A673 (cell line): ENCODE data around the gene ASTL. TPM values are rescaled to one million over a fixed set of nuclear protein-coding genes. Genes with fewer than 3 reads are reported as not detected.
A peak's percentile ranks its signal among the peaks of the same experiment; 100 is the strongest.
"Not testable (repeated sequence)": the region's sequence is repeated elsewhere in the genome, so short reads cannot be mapped to it uniquely, and the experiment has no call there.

Experiments
- BruUV-seq: library from RNA; stranded (reverse); fragments of 400-500 nt; replicated peaks from 2 replicates; lab custom pipeline; 2021; lab: Mats Ljungman, UMichigan
- CTCF ChIA-PET: fragments of 300-600 bp; sonication (Branson Sonifier 250); formaldehyde crosslinking; loops from one replicate; lab custom pipeline; 2022; ENCODE audit warnings: antibody characterized with exemption; lab: Charles Lee
- POLR2A ChIA-PET: fragments of 300-600 bp; sonication (Branson Sonifier 250); formaldehyde crosslinking; loops from one replicate; lab custom pipeline; 2022; ENCODE audit warnings: antibody characterized with exemption; ENCODE audit not compliant: low non-redundant PET; lab: Charles Lee
- DNase-seq: peaks from one replicate; pipeline ENCODE4 v3.0.0-alpha.2; 2015; ENCODE audit warnings: low spot score
- H3K27ac ChIP-seq: fragments of 200-600 bp; sonication (generic); 2 replicates; pipeline ENCODE4 v1.5.1; 2016; ENCODE audit warnings: mixed run types, low read depth, mild to moderate bottlenecking, mixed read lengths, antibody characterized with exemption, low read length; ENCODE audit not compliant: poor library complexity, severe bottlenecking
- H3K27me3 ChIP-seq: fragments of 200-600 bp; sonication (generic); replicated peaks from 2 replicates; pipeline ENCODE4 v1.6.1; 2017; ENCODE audit warnings: mixed run types, low read depth, mild to moderate bottlenecking, mixed read lengths, antibody characterized with exemption, low read length; ENCODE audit not compliant: insufficient read depth, poor library complexity
- H3K36me3 ChIP-seq: fragments of 200-600 bp; sonication (generic); 2 replicates; pipeline ENCODE4 v1.6.1; 2016; ENCODE audit warnings: mixed run types, mild to moderate bottlenecking, mixed read lengths, antibody characterized with exemption, low read length; ENCODE audit not compliant: insufficient read depth, poor library complexity, severe bottlenecking
- H3K4me1 ChIP-seq: fragments of 200-600 bp; sonication (generic); 2 replicates; pipeline ENCODE4 v1.6.1; 2017; ENCODE audit warnings: mixed run types, mild to moderate bottlenecking, mixed read lengths, antibody characterized with exemption, low read length; ENCODE audit not compliant: insufficient read depth, poor library complexity, severe bottlenecking
- H3K4me3 ChIP-seq: fragments of 200-600 bp; sonication (generic); 2 replicates; pipeline ENCODE4 v1.5.1; 2016; ENCODE audit warnings: low read depth, mixed run types, mild to moderate bottlenecking, mixed read lengths, low read length; ENCODE audit not compliant: poor library complexity, severe bottlenecking
- H3K9me3 ChIP-seq: fragments of 200-600 bp; sonication (generic); 2 replicates; pipeline ENCODE4 v1.6.1; 2016; ENCODE audit warnings: mixed run types, low read depth, mild to moderate bottlenecking, mixed read lengths, antibody characterized with exemption, low read length; ENCODE audit not compliant: poor library complexity, severe bottlenecking
- CTCF ChIP-seq: fragments of 300-800, 200-600 bp; sonication (generic); conservative IDR thresholded peaks from 2 replicates; pipeline ENCODE4 v1.5.1; 2017; ENCODE audit warnings: low read depth, mild to moderate bottlenecking, antibody characterized with exemption, low read length, moderate library complexity, mixed read lengths
- EZH2 ChIP-seq: fragments of 200-600 bp; sonication (generic); IDR thresholded peaks from 2 replicates; pipeline ENCODE4 v1.6.1; 2017; ENCODE audit warnings: borderline replicate concordance, low read depth, mild to moderate bottlenecking, mixed read lengths, antibody characterized with exemption, low read length; ENCODE audit not compliant: poor library complexity, severe bottlenecking
- intact Hi-C: fragments of 100-400 bp; cut with micrococcal nuclease; formaldehyde crosslinking; loops from one replicate; pipeline ENCODE4 v1.10.0; 2022; ENCODE audit not compliant: unreplicated experiment
- total RNA-seq: library from RNA; stranded (reverse); gene quantifications from 2 replicates; pipeline ENCODE4 v1.2.3, GENCODE V29; 2021

Gene ASTL
- total RNA-seq, 1 experiment from 2014 or later = not detected

- Histone ChIP-seq H3K9me3 (no peaks in the 10 kb centered on the region), H3K27me3 (no peaks in the 10 kb centered on the region), H3K4me1 (peaks cover 18% of the 10 kb centered on the region), H3K36me3 (no peaks in the 10 kb centered on the region), H3K4me3 (no peak overlapping the region), H3K27ac (no peak overlapping the region)
- BruUV-seq = no TSS peak
- CTCF ChIA-PET = no interaction called here
- intact Hi-C loops = no loop called here
- no peak for DNase-seq
- POLR2A ChIA-PET = no interaction called here
- TF ChIP-seq EZH2 = no peak
- TF ChIP-seq CTCF = no peak
Measured at GRCh38 chr2:96161898-96162297, 23.6 kb upstream of the ASTL start.

- H3K27me3 ChIP-seq, intact Hi-C loops, H3K9me3 ChIP-seq, H3K4me3 ChIP-seq, H3K27ac ChIP-seq, CTCF ChIA-PET, BruUV-seq, H3K36me3 ChIP-seq, DNase-seq, POLR2A ChIA-PET: not testable (repeated sequence)
- peaks cover 20% of the 10 kb centered on the region for H3K4me1 ChIP-seq
Measured at GRCh38 chr2:96160366-96160765, 22.1 kb upstream of the ASTL start.

GRCh38 chr2:96159084-96159830 is 21.0 kb upstream of the ASTL start:
- CTCF ChIA-PET = interaction anchor here (0.6 kb wide), 1 partner anchor 196 kb away, joined by 3 read pairs; no protein-coding TSS in a partner anchor
- intact Hi-C loops = no loop called here

More at GRCh38 chr2:96159084-96159830, 21.0 kb upstream of the ASTL start:
- no peak for TF ChIP-seq EZH2
- no peak for TF ChIP-seq CTCF
- Histone ChIP-seq H3K27ac (peak overlapping the region; percentile 73), H3K4me3 (no peak overlapping the region), H3K27me3 (no peaks in the 10 kb centered on the region), H3K4me1 (peaks cover 20% of the 10 kb centered on the region), H3K9me3 (no peaks in the 10 kb centered on the region), H3K36me3 (no peaks in the 10 kb centered on the region)
- BruUV-seq = no TSS peak
- no peak for DNase-seq
- POLR2A ChIA-PET = no interaction called here
